ENCODE results near the gene EXOG. TPM values are rescaled to one million over a fixed set of nuclear protein-coding genes. Genes with fewer than 3 reads are reported as not detected.

Gene EXOG, protein sequence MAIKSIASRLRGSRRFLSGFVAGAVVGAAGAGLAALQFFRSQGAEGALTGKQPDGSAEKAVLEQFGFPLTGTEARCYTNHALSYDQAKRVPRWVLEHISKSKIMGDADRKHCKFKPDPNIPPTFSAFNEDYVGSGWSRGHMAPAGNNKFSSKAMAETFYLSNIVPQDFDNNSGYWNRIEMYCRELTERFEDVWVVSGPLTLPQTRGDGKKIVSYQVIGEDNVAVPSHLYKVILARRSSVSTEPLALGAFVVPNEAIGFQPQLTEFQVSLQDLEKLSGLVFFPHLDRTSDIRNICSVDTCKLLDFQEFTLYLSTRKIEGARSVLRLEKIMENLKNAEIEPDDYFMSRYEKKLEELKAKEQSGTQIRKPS
- 21.8 and 21.9 TPM in 2 replicates for total RNA-seq
- polyA plus RNA-seq, result 8.5 and 10.8 TPM in 2 replicates
- polyA plus RNA-seq (2011; cell fraction: cytosol; rRNA removed), result 8.4 and 10.2 TPM in 2 replicates
- 32.8 and 46.6 TPM in 2 replicates for polyA plus RNA-seq (2011; cell fraction: nucleus; rRNA removed)
- polyA plus RNA-seq (2012), result 11.3 and 16.2 TPM in 2 replicates
- 11.0 and 12.1 TPM in 2 replicates for polyA minus RNA-seq
- 4.0 TPM for polyA minus RNA-seq (2011; cell fraction: cytosol; rRNA and poly(A)+ RNA removed)
- 22.2 and 35.2 TPM in 2 replicates for polyA minus RNA-seq (2011; cell fraction: nucleus; rRNA and poly(A)+ RNA removed)
- Bru-seq, nascent RNA, result percentile 83 among the genes with signal in this experiment
- BruChase-seq, experiment 1, labeled RNA remaining after a 6-hour chase, result percentile 80 among the genes with signal in this experiment
- BruChase-seq, experiment 2, labeled RNA remaining after a 2-hour chase, result percentile 83 among the genes with signal in this experiment
- long read RNA-seq, transcript EXOG-201 (6 exons, 2,792 nt), result major isoform, 18 of 32 reads
- long read RNA-seq, partial matches to known transcripts, result 0 of 32 reads
- long read RNA-seq, other reads (novel, unspliced or antisense), result 10 of 32 reads

DNA sequence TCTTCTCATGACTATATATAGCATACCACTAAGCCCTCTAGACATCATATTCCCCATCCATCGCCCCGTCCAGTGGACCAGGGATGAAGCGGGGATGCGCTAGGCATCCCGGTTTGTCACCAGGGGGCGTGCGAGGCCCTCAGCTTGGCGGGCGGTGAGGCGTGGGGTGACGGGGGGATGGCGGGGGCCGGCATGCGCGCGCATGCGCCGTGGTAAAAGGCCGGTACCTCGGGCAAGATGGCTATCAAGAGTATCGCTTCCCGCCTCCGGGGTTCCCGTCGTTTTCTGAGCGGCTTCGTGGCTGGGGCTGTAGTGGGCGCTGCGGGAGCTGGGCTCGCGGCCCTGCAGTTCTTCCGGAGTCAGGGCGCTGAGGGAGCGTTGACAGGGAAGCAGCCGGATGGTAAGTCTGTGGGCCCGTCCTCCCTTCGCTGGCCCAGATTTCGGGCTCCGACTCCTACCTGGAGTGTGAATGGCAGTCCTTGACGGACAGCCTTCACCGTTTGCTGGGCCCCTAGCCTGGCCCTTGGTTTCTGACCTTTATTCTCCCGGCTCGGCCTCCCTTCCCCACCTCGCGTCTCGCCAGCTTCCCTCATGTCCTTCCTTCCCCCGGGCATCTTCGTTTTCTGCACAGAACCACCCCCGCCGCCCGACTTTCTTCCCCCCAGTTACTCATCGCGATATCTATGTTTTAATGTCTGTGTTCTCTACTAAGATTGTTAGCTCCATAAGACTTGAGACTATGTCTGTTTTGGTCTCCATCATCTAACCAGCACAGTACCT lies at the start of gene EXOG:
EXOG (plus strand) TSS at position 210 of the 780 bp plus-strand sequence; CDS start at position 238, 28 bp downstream.
- intact Hi-C loops (cut with micrococcal nuclease), result loop anchor here (1.0 to 5.0 kb wide), 6 partner anchors 149 to 504 kb away; partner anchors contain the start of genes ACAA1, MYD88 and XYLB
- DNase-seq (ENCODE audit: low read depth, low spot score) (peak; percentile 93), FAIRE-seq (peak; percentile 42)
- TSS peak; percentile 65 for BruUV-seq (replicated peaks)
- Histone ChIP-seq H3K4me3 (replicated peaks in 1 of 3; ENCODE audit: insufficient read depth in 1 of 3, low read depth in 1 of 3, low read length in 3 of 3) (peak within 1 kb of the TSS; percentile 73 to 84 (median 80)), H3K9ac (replicated peaks; ENCODE audit: extremely low read depth, insufficient read depth, low read length) (peak within 1 kb of the TSS; percentile 57), H3K4me1 (ENCODE audit: control insufficient read depth, extremely low read depth, insufficient read depth, low read length) (peaks cover 7% of the 10 kb centered on the region), H3K36me3 (ENCODE audit: control insufficient read depth in 2 of 2, extremely low read depth in 1 of 2, insufficient read depth in 2 of 2, low read length in 2 of 2) (peaks cover 0 to 2% of the 10 kb centered on the region in 2 experiments), H3K27ac (ENCODE audit: insufficient read depth, low read depth, low read length) (peak within 1 kb of the TSS; percentile 4), H3K79me2 (ENCODE audit: control insufficient read depth, insufficient read depth, low read length) (peaks cover 5% of the 10 kb centered on the region), H4K20me1 (replicated peaks; ENCODE audit: control insufficient read depth, extremely low read depth, insufficient read depth, low read length) (no peaks in the 10 kb centered on the region), H3K4me2 (ENCODE audit: insufficient read depth, low read length) (peak within 1 kb of the TSS; percentile 87), H3K27me3 (ENCODE audit: control insufficient read depth in 2 of 2, insufficient read depth in 2 of 2, low read length in 2 of 2) (no peaks in the 10 kb centered on the region), H3K9me3 (replicated peaks; ENCODE audit: control insufficient read depth, insufficient read depth, low read length) (no peaks in the 10 kb centered on the region), H3K9me1 (replicated peaks; ENCODE audit: control insufficient read depth, extremely low read depth, insufficient read depth, low read length) (no peaks in the 10 kb centered on the region), H2AFZ (ENCODE audit: low read depth, low read length) (peak within 1 kb of the TSS; percentile 70)
- POLR2A ChIA-PET, result interaction anchor here (0.6 kb wide), 3 partner anchors 11 to 166 kb away, joined by 3 to 15 read pairs (median 6); no protein-coding TSS in a partner anchor
- TF ChIP-seq POLR2A (IDR thresholded peaks at IDR 0.05; ENCODE audit: low read depth, low read length), result peak; percentile 77
- peak; percentile 79 for TF ChIP-seq GATA2 (IDR thresholded peaks at IDR 0.05; ENCODE audit: insufficient read depth, insufficient read length, low read depth, low read length)
- TF ChIP-seq, protein P1, sequence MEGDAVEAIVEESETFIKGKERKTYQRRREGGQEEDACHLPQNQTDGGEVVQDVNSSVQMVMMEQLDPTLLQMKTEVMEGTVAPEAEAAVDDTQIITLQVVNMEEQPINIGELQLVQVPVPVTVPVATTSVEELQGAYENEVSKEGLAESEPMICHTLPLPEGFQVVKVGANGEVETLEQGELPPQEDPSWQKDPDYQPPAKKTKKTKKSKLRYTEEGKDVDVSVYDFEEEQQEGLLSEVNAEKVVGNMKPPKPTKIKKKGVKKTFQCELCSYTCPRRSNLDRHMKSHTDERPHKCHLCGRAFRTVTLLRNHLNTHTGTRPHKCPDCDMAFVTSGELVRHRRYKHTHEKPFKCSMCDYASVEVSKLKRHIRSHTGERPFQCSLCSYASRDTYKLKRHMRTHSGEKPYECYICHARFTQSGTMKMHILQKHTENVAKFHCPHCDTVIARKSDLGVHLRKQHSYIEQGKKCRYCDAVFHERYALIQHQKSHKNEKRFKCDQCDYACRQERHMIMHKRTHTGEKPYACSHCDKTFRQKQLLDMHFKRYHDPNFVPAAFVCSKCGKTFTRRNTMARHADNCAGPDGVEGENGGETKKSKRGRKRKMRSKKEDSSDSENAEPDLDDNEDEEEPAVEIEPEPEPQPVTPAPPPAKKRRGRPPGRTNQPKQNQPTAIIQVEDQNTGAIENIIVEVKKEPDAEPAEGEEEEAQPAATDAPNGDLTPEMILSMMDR (IDR thresholded peaks at IDR 0.05; ENCODE audit: extremely low read depth in 1 of 2, insufficient read depth in 1 of 2, low read depth in 1 of 2, low read length in 2 of 2), result peak; percentile 84 to 94
- no peak for TF ChIP-seq EZH2 (IDR thresholded peaks at IDR 0.05; ENCODE audit: borderline replicate concordance, low read depth, low read length, severe bottlenecking)
- TF ChIP-seq MYC (IDR thresholded peaks at IDR 0.05; ENCODE audit: low read depth, low read length), result peak; percentile 18
- peak; percentile 78 for TF ChIP-seq POLR2AphosphoS5 (IDR thresholded peaks at IDR 0.05; ENCODE audit: insufficient read depth, low read depth, low read length)
- TF ChIP-seq, protein P2, sequence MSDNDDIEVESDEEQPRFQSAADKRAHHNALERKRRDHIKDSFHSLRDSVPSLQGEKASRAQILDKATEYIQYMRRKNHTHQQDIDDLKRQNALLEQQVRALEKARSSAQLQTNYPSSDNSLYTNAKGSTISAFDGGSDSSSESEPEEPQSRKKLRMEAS (IDR thresholded peaks at IDR 0.05; ENCODE audit: insufficient read depth, insufficient read length), result no peak
- TF ChIP-seq FOS (IDR thresholded peaks at IDR 0.05; ENCODE audit: borderline replicate concordance, insufficient read depth, low read length), result no peak
- no peak for TF ChIP-seq JUN (IDR thresholded peaks at IDR 0.05; ENCODE audit: borderline replicate concordance, insufficient read depth, insufficient read length, low read depth)
- CTCF ChIA-PET, result interaction anchor here (0.6 to 3.2 kb wide), 29 partner anchors 9 to 534 kb away, joined by 3 to 31 read pairs (median 4); partner anchors contain the start of genes ACAA1, ACVR2B, OXSR1 and XYLB
- dilution Hi-C loops (cut with MboI; ENCODE audit: extremely low pct_ligation_motif_present, low sequenced_read_pairs), result no loop called here
